Measurements from ENCODE around the gene PRKAR1B.

DNA sequence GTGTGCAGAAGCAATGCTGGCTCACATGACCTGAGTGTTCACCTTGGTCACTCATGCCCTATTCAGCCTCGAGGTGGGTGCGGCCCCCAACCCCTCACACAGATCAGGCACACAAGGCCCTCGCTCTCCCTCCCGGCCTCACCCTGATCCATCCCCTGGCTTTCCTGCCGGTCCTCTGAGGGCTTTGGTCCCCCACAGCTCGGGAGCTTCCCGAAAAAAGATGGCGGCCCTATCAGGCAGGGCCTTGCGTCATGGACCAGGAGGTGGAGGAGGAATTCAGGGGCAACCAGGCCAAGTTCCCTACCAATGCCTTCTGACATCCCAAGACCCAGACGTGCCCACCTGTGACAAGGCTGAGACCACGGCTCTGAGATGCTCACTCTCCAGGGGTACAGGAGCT, 44.3 kb downstream of the PRKAR1B start:
- no peak for TF ChIP-seq TAF1 (IDR thresholded peaks at IDR 0.05; ENCODE audit: borderline replicate concordance, low read depth, low read length)
- TF ChIP-seq, protein P1, sequence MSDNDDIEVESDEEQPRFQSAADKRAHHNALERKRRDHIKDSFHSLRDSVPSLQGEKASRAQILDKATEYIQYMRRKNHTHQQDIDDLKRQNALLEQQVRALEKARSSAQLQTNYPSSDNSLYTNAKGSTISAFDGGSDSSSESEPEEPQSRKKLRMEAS (IDR thresholded peaks at IDR 0.05; ENCODE audit: low read depth), result no peak
- no peak for TF ChIP-seq NRF1 (IDR thresholded peaks at IDR 0.05; ENCODE audit: low read depth, low read length)
- TF ChIP-seq, protein P2, sequence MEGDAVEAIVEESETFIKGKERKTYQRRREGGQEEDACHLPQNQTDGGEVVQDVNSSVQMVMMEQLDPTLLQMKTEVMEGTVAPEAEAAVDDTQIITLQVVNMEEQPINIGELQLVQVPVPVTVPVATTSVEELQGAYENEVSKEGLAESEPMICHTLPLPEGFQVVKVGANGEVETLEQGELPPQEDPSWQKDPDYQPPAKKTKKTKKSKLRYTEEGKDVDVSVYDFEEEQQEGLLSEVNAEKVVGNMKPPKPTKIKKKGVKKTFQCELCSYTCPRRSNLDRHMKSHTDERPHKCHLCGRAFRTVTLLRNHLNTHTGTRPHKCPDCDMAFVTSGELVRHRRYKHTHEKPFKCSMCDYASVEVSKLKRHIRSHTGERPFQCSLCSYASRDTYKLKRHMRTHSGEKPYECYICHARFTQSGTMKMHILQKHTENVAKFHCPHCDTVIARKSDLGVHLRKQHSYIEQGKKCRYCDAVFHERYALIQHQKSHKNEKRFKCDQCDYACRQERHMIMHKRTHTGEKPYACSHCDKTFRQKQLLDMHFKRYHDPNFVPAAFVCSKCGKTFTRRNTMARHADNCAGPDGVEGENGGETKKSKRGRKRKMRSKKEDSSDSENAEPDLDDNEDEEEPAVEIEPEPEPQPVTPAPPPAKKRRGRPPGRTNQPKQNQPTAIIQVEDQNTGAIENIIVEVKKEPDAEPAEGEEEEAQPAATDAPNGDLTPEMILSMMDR (IDR thresholded peaks at IDR 0.05), result no peak
- TF ChIP-seq RAD21 (IDR thresholded peaks at IDR 0.05; ENCODE audit: low read length), result no peak
- TF ChIP-seq JUND (IDR thresholded peaks at IDR 0.05), result no peak
- no peak for TF ChIP-seq POLR2AphosphoS5 (IDR thresholded peaks at IDR 0.05; ENCODE audit: low read depth, low read length)
- no peak for TF ChIP-seq FOXJ3 (CRISPR knock-in tag; IDR thresholded peaks at IDR 0.05)
- no peak for TF ChIP-seq YY1 (IDR thresholded peaks at IDR 0.05; ENCODE audit: low read depth)
